Transverse colon (tissue), 4 donors: ENCODE results near the gene ZNF581.

Experiments used
- EP300 ChIP-seq: sonication (generic); formaldehyde crosslinking; IDR thresholded peaks from one replicate; pipeline ENCODE4 v1.6.1; 2017; ENCODE audit warnings: antibody characterized with exemption, low read depth
- POLR2A ChIP-seq: fragments of 450-650 bp; IDR thresholded peaks from one replicate; pipeline ENCODE4 v1.6.1; 2016; ENCODE audit warnings: antibody characterized with exemption, mild to moderate bottlenecking, moderate library complexity
- POLR2AphosphoS5 ChIP-seq, 3 donors: sonication (generic); formaldehyde crosslinking; IDR thresholded peaks; one replicate each; pipeline ENCODE4 v1.6.1; 2016; ENCODE audit warnings: antibody characterized with exemption in 3 of 3
- TF ChIP-seq, protein P1 (sequence below), 5 experiments: fragments of 200-600 bp in 3 of 5; fragments of 450-650 bp in 2 of 5; sonication (generic) in 3 of 5; IDR thresholded peaks; 1 replicate in 2 of 5; 2 replicates in 3 of 5; pipeline ENCODE4 v1.5.1; 2016 to 2017; ENCODE audit warnings: antibody characterized with exemption in 5 of 5, inconsistent platforms in 3 of 5, mild to moderate bottlenecking in 2 of 5, moderate library complexity in 1 of 5

- TF ChIP-seq, protein P1, sequence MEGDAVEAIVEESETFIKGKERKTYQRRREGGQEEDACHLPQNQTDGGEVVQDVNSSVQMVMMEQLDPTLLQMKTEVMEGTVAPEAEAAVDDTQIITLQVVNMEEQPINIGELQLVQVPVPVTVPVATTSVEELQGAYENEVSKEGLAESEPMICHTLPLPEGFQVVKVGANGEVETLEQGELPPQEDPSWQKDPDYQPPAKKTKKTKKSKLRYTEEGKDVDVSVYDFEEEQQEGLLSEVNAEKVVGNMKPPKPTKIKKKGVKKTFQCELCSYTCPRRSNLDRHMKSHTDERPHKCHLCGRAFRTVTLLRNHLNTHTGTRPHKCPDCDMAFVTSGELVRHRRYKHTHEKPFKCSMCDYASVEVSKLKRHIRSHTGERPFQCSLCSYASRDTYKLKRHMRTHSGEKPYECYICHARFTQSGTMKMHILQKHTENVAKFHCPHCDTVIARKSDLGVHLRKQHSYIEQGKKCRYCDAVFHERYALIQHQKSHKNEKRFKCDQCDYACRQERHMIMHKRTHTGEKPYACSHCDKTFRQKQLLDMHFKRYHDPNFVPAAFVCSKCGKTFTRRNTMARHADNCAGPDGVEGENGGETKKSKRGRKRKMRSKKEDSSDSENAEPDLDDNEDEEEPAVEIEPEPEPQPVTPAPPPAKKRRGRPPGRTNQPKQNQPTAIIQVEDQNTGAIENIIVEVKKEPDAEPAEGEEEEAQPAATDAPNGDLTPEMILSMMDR (IDR thresholded peaks at IDR 0.05): no peak
- no peak for TF ChIP-seq EP300
- peak in 2 of 3 donors; percentile 4 to 29 for TF ChIP-seq POLR2AphosphoS5 (IDR thresholded peaks at IDR 0.05)
- no peak for TF ChIP-seq POLR2A
Observed at GRCh38 chr19:55647732-55648584, 4.5 kb downstream of the ZNF581 start, which contains the start of gene CCDC106.
